ES-I3 (cell line): Measurements from ENCODE around the gene CAMTA1.

Experiments
- H3K36me3 ChIP-seq: 2 replicates; pipeline ENCODE4 v1.6.1; 2013; ENCODE audit warnings: mild to moderate bottlenecking, low read length, control low read depth, moderate library complexity; ENCODE audit not compliant: insufficient read depth
- H3K4me1 ChIP-seq: 2 replicates; pipeline ENCODE4 v1.6.1; 2013; ENCODE audit warnings: mild to moderate bottlenecking, control low read depth, low read length; ENCODE audit not compliant: insufficient read depth
- H3K9ac ChIP-seq: 2 replicates; pipeline ENCODE4 v1.6.1; 2013; ENCODE audit warnings: low read depth, mild to moderate bottlenecking, low read length, moderate library complexity
- H3K9me3 ChIP-seq: 2 replicates; pipeline ENCODE4 v1.6.1; 2013; ENCODE audit warnings: mild to moderate bottlenecking, low read length, moderate library complexity; ENCODE audit not compliant: control insufficient read depth, insufficient read depth

Gene CAMTA1

DNA sequence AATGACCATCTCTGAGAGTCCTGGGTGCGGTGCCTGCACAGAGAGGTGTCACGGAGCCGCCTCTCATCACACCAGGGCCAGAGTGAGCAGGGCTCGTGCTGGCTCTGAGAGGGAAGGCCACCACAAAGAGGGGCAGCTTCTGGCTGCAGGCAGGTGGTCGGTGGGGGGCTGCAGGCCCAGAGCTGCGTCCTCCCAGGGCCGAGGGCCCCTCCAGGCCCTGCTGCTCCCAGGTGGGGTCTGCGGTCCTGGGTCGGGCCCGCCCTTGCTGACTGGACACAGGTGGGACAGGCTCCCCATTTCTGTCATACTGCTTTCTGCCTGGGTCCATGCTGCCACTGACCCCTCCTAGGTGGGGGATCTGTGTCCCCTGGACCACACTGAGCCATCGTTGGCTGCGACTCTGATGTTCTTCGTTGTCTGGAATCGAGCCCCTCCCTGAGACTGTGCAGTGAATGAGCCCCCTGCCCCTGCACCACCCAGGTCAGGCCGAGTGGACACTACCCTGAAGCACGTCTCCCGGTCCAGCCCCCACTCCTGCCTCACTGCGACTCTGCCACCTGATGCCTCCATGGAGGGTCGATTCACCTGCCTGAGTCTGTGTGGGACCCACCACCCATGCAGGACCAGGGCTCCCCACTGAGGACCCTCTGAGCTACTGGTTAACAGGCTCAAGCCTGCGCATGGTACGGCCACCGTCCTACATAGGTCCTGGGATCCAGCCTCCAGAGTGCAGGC, 653.8 kb downstream of the CAMTA1 start:
- no peaks in the 10 kb centered on the region for H3K9me3 ChIP-seq
- H3K9ac ChIP-seq: no peak overlapping the region
- H3K4me1 ChIP-seq: no peaks in the 10 kb centered on the region
- H3K36me3 ChIP-seq: no peaks in the 10 kb centered on the region

GRCh38 chr1:7440154-7440553, 654.9 kb downstream of the CAMTA1 start:
- Histone ChIP-seq H3K9me3 (no peaks in the 10 kb centered on the region), H3K36me3 (no peaks in the 10 kb centered on the region), H3K9ac (no peak overlapping the region), H3K4me1 (no peaks in the 10 kb centered on the region)

DNA sequence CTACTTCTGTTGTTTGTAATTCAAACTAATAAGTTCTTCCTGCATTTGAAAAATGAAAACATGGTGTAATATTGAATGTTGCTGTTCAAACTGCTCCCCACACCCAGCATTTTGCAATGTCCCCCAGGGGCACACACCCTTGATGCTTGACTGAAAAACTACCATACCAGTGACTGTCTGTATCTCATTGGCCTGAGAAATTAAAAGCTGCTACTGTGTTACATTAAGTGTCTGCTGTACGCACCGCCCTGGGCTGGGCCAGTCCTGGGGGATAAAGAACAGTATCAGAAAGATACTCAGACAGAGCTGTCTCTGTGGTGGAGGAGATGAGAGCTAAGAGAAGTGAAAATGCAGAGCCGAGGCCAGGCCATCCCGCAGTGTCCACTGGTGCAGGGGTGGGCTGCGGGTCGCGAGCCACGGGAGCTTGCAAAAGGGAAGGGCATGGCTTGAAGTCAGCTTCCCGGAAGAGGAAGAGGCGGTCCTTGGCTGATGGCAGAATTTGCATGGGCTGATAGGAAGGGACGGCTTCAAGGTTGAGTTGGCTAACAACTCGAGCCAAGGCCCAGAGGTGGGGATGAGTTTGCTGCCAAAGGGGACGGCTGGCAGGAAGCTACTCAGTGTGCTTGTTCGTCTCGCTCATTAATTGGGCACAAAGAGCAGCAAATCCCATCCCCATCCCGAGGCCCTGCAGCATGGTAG, 656.0 kb downstream of the CAMTA1 start:
- Histone ChIP-seq H3K9ac (no peak overlapping the region), H3K36me3 (no peaks in the 10 kb centered on the region), H3K9me3 (no peaks in the 10 kb centered on the region), H3K4me1 (no peaks in the 10 kb centered on the region)

DNA sequence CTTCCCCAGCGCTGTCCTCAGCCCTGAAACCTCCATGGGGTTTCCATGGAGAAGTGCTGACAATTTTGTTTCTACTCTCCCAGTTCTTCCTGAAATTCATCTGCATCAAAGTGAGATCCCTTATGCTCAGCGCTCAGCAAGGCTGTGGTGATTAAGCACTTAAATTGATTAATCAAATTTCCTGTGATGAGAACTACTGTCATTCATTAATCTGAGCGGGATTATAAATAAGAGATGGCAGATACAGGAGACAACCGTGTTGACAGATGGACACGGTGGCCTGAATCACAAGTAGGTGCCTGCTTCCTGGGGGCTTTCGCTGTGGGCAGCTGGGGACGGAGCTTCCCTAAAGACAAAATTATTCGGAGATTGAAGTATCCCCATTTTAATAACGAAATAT, 656.8 kb downstream of the CAMTA1 start:
- no peaks in the 10 kb centered on the region for H3K36me3 ChIP-seq
- H3K9me3 ChIP-seq: no peaks in the 10 kb centered on the region
- H3K9ac ChIP-seq: no peak overlapping the region
- H3K4me1 ChIP-seq: no peaks in the 10 kb centered on the region

- Histone ChIP-seq H3K36me3 (no peaks in the 10 kb centered on the region), H3K4me1 (no peaks in the 10 kb centered on the region), H3K9me3 (no peaks in the 10 kb centered on the region), H3K9ac (no peak overlapping the region)
Observed at GRCh38 chr1:7442918-7443317, 657.7 kb downstream of the CAMTA1 start.

- no peaks in the 10 kb centered on the region for H3K36me3 ChIP-seq
- H3K9ac ChIP-seq: no peak overlapping the region
- H3K9me3 ChIP-seq: no peaks in the 10 kb centered on the region
- no peaks in the 10 kb centered on the region for H3K4me1 ChIP-seq
Observed at GRCh38 chr1:7444363-7444762, 659.1 kb downstream of the CAMTA1 start.

GRCh38 chr1:7447093-7447492, 661.8 kb downstream of the CAMTA1 start:
- no peak overlapping the region for H3K9ac ChIP-seq
- no peaks in the 10 kb centered on the region for H3K36me3 ChIP-seq
- no peaks in the 10 kb centered on the region; the same call in 1 of the 2 replicates for H3K4me1 ChIP-seq
- no peaks in the 10 kb centered on the region for H3K9me3 ChIP-seq

DNA sequence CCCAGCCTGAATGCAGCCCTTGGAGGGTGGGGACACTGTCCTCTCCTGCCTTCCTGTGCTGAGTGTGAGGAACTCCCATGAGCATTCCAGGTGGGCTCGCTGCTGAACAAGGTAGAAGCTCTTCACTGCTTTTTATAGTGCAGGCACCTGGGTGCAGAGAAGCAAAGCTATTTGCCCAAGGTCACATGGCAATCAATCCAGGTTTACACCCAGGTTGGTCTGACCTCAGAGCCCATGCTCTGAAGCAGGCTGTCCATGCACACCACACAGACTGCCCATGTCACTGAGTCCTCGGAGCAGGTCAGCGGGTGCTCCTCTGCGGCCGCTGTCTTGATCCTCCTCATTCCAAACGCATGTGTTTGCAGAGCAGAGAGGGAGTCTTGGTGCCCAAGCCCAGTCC, 662.5 kb downstream of the CAMTA1 start:
- Histone ChIP-seq H3K9me3 (no peaks in the 10 kb centered on the region), H3K4me1 (no peaks in the 10 kb centered on the region; the same call in 1 of the 2 replicates), H3K36me3 (no peaks in the 10 kb centered on the region), H3K9ac (no peak overlapping the region)

GRCh38 chr1:7448986-7449385, 663.7 kb downstream of the CAMTA1 start:
- Histone ChIP-seq H3K9me3 (no peaks in the 10 kb centered on the region), H3K4me1 (no peaks in the 10 kb centered on the region; the same call in 1 of the 2 replicates), H3K36me3 (no peaks in the 10 kb centered on the region), H3K9ac (no peak overlapping the region)

DNA sequence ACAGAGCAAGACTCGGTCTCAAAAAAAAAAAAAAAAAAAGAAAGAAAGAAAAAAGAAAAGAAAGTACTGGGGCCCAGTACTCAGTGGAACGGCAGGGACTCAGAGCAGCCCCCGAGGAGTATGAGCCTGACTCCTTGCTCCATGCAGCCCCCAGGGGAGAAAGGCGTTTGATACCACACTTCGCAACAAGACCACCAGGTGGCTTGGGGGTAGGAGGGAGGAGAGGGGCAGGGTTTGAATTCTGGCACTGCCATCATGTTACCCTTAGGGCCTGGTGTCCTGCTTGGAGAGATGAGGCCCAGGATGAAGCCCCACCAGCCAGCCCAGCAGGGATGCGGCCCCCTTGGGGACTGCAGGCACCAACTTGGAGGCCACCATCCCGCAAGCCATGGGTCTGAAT, 664.5 kb downstream of the CAMTA1 start:
- H3K9me3 ChIP-seq: no peaks in the 10 kb centered on the region
- H3K36me3 ChIP-seq: no peaks in the 10 kb centered on the region
- no peak overlapping the region for H3K9ac ChIP-seq
- peaks cover 2% of the 10 kb centered on the region for H3K4me1 ChIP-seq

GRCh38 chr1:7450838-7451237, 665.6 kb downstream of the CAMTA1 start:
- Histone ChIP-seq H3K4me1 (peaks cover 6% of the 10 kb centered on the region), H3K36me3 (no peaks in the 10 kb centered on the region), H3K9me3 (no peaks in the 10 kb centered on the region), H3K9ac (no peak overlapping the region)

DNA sequence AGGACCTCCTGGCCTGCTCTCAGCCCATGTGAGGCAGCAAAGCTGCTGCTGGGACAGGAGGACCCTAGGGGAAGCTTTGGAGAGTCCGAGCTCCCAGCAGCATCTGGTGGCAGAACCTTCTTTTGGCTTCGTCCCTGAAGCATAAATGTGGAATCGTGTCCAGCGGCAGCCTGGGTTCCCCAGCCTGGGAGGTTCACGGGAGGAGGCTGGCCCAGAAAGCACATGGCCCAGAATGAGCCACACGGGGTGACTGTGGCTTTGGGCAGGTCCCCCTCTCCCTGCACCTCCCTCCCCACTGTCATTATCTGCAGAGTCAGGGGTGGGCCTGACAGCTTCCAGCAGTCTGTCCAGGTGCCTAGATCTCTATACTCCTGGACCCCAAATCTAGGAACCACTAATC, 667.8 kb downstream of the CAMTA1 start:
- H3K9me3 ChIP-seq: no peaks in the 10 kb centered on the region
- no peak overlapping the region for H3K9ac ChIP-seq
- peaks cover 12% of the 10 kb centered on the region for H3K4me1 ChIP-seq
- H3K36me3 ChIP-seq: no peaks in the 10 kb centered on the region

DNA sequence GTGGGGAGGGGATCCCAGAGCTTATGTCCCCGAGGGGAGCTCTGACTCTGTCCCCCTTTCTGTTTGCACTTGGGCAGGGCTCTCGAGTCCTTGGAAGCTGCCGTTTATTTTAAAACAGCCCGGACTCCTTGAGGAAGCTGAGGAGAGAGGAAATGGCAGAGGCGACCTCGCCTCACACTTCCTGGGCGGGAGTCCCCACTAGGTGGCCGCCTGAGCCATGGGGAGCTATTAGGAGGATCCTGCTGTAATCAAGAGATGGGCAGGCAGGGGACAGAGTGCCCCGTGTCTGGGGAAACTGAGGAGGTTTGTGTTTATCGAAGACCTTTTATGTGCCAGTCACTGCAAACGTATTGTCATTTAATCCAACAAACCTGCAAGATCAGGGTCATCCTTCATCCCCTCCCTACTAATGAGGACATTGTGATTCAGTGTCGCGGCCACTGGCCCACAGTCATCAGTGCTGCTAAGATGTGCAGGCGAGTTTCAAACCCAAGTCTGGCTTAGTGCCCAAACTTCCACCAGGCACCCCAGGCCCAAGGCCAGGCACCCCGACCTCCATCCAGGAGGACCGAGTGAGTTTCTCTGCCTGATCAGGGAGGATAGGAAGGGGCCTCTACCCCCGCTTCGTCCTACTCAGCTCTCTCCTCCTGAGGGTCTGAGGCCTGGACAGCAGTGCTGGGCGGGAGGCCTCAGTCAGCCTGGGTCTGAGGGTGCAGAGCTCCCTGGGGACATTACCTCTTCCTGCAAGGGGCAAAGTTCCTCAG, 669.0 kb downstream of the CAMTA1 start:
- Histone ChIP-seq H3K4me1 (peaks cover 12% of the 10 kb centered on the region), H3K9ac (no peak overlapping the region), H3K9me3 (no peaks in the 10 kb centered on the region), H3K36me3 (no peaks in the 10 kb centered on the region)

DNA sequence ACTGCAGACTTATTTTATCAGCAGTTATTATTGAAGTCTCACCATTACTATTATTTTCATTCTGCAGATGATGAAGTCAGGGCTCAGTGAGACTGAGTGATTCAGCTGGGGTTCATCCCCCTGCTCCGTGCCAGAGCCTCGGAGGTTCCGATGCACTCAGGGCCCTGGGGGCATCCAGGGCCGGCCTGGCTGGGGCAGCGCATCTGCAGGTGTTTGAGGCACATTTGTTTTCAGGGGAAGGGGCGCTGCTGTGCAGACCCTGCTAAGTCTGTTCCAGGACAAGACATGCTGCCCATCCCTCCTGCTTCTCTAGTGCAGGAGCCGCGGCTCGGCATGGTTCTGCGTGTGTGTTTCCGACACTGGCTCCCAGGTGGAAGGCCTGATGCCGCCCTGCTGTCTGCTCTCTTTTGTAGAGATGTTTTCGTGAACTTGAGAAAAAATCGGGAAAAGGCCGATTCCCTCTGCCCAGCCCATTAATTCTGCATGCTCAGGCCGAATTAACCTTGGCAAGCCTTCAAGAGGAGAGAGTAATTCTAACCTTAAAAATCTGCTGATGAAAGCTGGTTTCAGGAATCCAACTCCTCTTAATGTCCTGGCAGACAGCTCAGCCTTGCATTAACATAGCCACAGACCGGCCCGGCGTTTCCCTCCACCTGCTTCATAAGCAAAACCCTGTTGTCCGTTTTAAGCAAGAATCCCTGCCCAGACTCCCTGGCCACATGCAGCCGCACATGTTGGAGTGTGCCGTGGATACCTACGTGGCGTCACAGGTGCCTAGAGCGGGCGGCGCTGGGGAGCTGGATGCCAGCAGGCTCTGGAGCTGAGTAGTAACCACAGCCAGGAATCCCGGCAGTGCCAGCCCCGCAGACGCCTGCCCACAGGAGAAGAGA, 669.9 kb downstream of the CAMTA1 start:
- Histone ChIP-seq H3K4me1 (peaks cover 12% of the 10 kb centered on the region), H3K36me3 (no peaks in the 10 kb centered on the region), H3K9me3 (no peaks in the 10 kb centered on the region), H3K9ac (no peak overlapping the region)
